ENCODE results near the gene SPSB4.

DNA sequence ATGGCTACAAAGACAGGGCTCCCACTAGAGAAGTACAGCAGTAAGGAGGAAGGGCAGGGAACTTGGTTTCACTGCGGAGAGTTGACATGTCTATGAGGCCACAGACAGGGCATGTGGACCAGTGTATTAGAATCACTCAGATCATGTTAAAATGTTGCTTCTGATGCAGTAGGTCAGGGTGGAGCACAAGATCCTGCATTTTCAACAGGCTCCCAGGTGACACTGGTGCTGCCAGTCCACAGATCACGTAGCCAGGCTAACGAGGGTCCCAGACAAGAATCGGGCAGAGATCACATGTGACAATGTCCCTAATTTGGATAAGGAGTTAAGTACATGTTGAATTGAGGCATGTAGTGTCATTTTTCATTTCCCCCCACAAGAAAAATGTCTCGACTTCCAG is 73.6 kb downstream of the SPSB4 start:
- TF ChIP-seq CTCF (IDR thresholded peaks at IDR 0.05) (no peak), EZH2 (IDR thresholded peaks at IDR 0.05; ENCODE audit: borderline replicate concordance, insufficient read depth, low read depth, low read length, poor library complexity, severe bottlenecking) (no peak)
